Duodenal mucosa (tissue), 2 donors: ENCODE measurements around the gene FOXR1.
A peak's percentile ranks its signal among the peaks of the same experiment; 100 is the strongest.

Experiments
- H3K27ac ChIP-seq: one replicate; pipeline ENCODE4 v1.7.0; 2013; ENCODE audit warnings: low read depth, low read length
- H3K27me3 ChIP-seq, 2 donors: one replicate each; pipeline ENCODE4 v1.7.0; 2013; ENCODE audit warnings: low read length in 2 of 2, control low read depth in 1 of 2; ENCODE audit not compliant: insufficient read depth in 2 of 2, control insufficient read depth in 1 of 2
- H3K36me3 ChIP-seq, 2 donors: one replicate each; pipeline ENCODE4 v1.7.0; 2013; ENCODE audit warnings: low read length in 2 of 2, control low read depth in 1 of 2; ENCODE audit not compliant: insufficient read depth in 2 of 2, control insufficient read depth in 1 of 2
- H3K4me1 ChIP-seq, 2 donors: one replicate each; pipeline ENCODE4 v1.7.0; 2013; ENCODE audit warnings: low read length in 2 of 2, control low read depth in 1 of 2; ENCODE audit not compliant: insufficient read depth in 2 of 2, control insufficient read depth in 1 of 2
- H3K4me3 ChIP-seq, 2 donors: one replicate each; pipeline ENCODE4 v1.7.0; 2013; ENCODE audit warnings: low read length in 2 of 2, low read depth in 1 of 2
- H3K9ac ChIP-seq, 2 donors: one replicate each; pipeline ENCODE4 v1.7.0; 2013; ENCODE audit warnings: low read length in 2 of 2, low read depth in 1 of 2
- H3K9me3 ChIP-seq, 2 donors: one replicate each; pipeline ENCODE4 v1.7.0; 2013; ENCODE audit warnings: low read length in 2 of 2, control low read depth in 1 of 2; ENCODE audit not compliant: control insufficient read depth in 1 of 2

FOXR1 gene

DNA sequence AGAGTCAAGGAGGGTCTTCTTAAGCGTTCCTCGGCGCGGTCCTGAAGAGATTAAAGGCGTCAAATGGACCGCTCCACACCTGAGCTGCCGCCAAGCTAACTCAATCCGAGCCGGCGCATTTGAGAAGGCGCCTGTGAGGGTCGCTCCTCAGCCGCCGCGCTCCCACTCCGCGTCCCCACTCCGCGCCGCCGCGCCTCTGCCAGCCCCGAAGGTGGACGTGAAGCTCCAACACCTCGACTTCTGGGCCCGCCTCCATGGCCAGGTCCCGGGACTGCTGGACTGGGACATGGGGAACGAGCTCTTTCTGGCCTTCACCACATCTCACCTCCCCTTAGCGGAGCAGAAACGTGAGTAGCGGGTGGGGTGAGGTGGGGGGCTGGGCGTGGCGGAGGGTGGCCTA, at the start of gene FOXR1:
Gene FOXR1 (plus strand): TSS at position 116 of the 400 bp plus-strand sequence. CDS start 171 bp downstream, at position 287.
- Histone ChIP-seq H3K36me3 (no peaks in the 10 kb centered on the region), H3K9ac (no peak within 1 kb of the TSS), H3K9me3 (no peaks in the 10 kb centered on the region), H3K27me3 (peaks cover 0 to 3% of the 10 kb centered on the region in 2 donors), H3K4me3 (no peak within 1 kb of the TSS), H3K4me1 (no peaks in the 10 kb centered on the region), H3K27ac (no peak within 1 kb of the TSS)

DNA sequence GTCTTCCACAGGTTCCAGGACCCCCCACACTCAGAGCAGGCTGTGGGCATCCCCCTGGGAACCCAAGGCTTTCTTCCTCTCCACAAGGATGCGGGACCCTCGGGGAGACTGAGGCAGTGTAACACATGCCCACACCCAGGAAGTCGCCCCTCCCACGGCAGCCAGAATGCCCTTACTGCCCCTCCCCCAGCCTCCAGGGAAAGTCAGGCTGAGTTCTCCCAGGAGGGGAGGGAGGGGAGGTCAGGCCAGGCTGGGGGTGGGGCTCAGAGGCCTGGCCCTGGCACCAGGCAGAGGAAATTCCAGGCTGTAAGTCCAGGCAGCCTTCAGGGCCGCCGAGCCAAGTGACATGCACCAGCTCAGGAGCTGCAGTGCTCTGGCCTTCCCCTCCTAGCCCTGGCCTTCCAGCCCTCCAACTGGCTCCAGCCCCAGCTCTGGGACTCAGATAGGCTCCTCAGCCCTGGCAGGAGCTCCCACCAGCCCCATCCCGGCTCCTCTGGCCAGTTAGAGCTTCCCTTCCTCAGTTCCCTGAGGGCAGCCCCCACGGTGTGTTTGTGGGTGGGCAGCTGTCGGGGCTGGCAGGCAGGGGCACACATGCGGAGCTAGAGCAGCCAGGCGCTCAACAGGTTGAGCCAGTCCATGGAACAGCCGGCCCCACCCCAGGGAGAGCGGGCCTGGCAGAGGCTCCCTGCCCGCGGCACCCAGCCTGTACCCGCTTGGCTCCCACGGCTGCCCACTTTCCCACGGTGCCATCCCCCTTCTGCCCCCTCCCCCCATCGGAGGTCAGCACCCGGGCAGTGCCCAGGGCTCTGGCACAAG, 49.4 kb upstream of the FOXR1 start:
- H3K4me3 ChIP-seq, result peak overlapping the region; percentile 97 to 98
- H3K27ac ChIP-seq, result peak overlapping the region; percentile 87
- peaks cover 61 to 77% of the 10 kb centered on the region in 2 donors for H3K4me1 ChIP-seq
- H3K9me3 ChIP-seq, result no peaks in the 10 kb centered on the region
- peak overlapping the region; percentile 91 to 96 for H3K9ac ChIP-seq
- H3K36me3 ChIP-seq, result no peaks in the 10 kb centered on the region
- H3K27me3 ChIP-seq, result no peaks in the 10 kb centered on the region

GRCh38 chr11:118922745-118923627, 48.6 kb upstream of the FOXR1 start:
- H3K36me3 ChIP-seq, result no peaks in the 10 kb centered on the region
- H3K27ac ChIP-seq, result peak overlapping the region; percentile 87
- no peaks in the 10 kb centered on the region for H3K27me3 ChIP-seq
- H3K9ac ChIP-seq, result peak overlapping the region; percentile 91 to 96
- H3K4me1 ChIP-seq, result peaks cover 59 to 77% of the 10 kb centered on the region in 2 donors
- H3K9me3 ChIP-seq, result no peaks in the 10 kb centered on the region
- H3K4me3 ChIP-seq, result peak overlapping the region; percentile 97 to 98

DNA sequence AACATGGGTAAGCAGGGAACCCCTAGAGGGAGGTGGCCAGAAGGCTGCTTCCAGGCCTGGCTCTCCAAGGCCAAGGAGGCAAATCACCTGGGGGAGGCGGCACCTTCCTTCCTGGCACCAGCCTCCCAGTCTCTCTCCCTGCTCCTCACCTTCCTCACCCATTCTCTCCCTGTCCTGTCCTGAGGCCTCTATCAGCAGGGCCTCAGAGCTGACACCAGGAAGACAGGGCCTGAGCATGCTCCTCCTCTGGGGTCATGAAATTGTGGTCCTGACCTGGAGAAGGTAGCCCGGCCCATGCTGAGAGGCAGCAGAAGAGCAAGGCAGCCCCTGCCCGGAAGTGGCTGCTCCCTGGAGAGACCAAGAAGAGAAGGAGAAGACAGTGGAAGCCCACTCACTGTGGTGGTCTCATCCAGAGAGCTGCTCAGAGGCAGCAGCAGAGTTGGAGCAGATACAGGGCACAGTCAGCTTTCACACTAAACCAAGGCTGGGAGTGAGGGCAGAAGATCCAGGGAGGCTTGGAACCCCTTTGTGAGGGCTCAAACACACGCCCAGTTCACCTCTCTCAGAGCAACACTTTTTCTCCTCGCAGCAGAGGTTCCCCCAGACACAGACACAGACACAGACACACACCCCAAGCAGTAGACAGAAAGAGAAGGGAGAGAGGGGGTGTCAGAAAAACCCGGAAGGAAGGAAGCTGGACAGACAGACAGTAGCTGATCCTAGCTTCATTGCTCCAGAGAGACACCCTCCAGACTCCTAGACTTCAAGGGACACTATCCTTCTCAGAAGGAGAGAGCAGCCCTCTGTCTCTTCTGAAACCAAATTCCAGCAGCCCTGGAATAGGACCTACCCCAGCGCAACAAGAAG, 47.6 kb upstream of the FOXR1 start:
- H3K27ac ChIP-seq, result peak overlapping the region; percentile 71
- no peaks in the 10 kb centered on the region for H3K27me3 ChIP-seq
- no peaks in the 10 kb centered on the region for H3K36me3 ChIP-seq
- peak overlapping the region; percentile 97 to 98 for H3K4me3 ChIP-seq
- no peaks in the 10 kb centered on the region for H3K9me3 ChIP-seq
- peak overlapping the region; percentile 91 to 96 for H3K9ac ChIP-seq
- peaks cover 57 to 71% of the 10 kb centered on the region in 2 donors for H3K4me1 ChIP-seq

DNA sequence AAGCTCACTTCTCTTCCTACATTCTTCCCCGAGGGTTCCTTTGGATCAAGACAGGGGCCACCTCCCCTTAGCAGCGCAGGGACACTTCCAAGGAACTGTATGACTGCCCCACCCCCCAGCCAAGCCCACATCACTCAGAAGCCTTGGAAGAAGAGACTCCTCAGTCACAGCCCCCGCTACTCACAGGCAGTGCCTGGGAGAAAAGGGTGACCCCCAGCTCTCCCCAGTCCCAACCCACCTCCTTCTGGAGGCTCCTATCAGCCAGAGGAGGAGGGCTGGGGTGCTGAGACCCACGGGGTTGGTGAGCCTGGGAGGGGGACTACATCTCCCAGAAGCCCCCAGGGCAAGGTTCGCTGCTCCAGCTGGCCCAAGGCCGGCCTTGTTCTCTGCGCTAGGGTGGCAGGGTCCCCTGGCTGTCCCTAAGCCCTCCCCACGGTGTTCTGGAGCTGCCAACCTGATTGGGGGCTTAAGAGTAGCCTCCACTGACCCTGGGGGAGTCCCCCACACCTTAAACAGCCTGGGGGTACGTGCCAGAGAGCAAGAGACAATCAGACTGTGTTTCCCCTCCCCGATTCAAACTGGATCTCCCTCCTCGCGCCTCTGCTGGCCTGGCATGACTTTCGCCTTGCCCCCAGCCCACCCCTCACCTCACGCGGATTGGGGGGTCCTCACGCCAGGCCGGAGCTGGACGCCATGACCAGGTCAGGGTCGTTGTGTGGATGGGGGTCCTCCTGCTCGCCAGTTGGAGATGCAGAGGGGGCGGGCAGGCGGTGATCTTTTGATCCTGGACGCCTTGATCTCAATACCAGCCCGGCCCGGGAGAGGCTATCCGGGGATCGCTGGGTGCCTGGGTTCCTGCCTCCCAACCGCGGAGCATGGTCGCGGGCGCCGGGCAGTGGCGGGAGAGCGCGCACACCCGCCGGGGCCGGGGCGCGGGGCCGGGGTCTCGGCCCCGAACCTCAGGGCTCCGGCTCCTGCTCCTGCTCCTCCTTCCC, 46.7 kb upstream of the FOXR1 start:
- no peaks in the 10 kb centered on the region for H3K9me3 ChIP-seq
- no peaks in the 10 kb centered on the region for H3K27me3 ChIP-seq
- H3K36me3 ChIP-seq, result no peaks in the 10 kb centered on the region
- H3K27ac ChIP-seq, result peak overlapping the region; percentile 71
- peak overlapping the region; percentile 91 to 96 for H3K9ac ChIP-seq
- peak overlapping the region; percentile 97 to 98 for H3K4me3 ChIP-seq
- peaks cover 48 to 63% of the 10 kb centered on the region in 2 donors for H3K4me1 ChIP-seq

GRCh38 chr11:118927554-118928100, 43.9 kb upstream of the FOXR1 start:
- Histone ChIP-seq H3K4me1 (peaks cover 27 to 45% of the 10 kb centered on the region in 2 donors), H3K4me3 (peak overlapping the region; percentile 89 to 92), H3K9me3 (no peaks in the 10 kb centered on the region), H3K36me3 (no peaks in the 10 kb centered on the region), H3K27me3 (no peaks in the 10 kb centered on the region), H3K27ac (peak overlapping the region; percentile 67), H3K9ac (peak overlapping the region; percentile 90 to 94)

DNA sequence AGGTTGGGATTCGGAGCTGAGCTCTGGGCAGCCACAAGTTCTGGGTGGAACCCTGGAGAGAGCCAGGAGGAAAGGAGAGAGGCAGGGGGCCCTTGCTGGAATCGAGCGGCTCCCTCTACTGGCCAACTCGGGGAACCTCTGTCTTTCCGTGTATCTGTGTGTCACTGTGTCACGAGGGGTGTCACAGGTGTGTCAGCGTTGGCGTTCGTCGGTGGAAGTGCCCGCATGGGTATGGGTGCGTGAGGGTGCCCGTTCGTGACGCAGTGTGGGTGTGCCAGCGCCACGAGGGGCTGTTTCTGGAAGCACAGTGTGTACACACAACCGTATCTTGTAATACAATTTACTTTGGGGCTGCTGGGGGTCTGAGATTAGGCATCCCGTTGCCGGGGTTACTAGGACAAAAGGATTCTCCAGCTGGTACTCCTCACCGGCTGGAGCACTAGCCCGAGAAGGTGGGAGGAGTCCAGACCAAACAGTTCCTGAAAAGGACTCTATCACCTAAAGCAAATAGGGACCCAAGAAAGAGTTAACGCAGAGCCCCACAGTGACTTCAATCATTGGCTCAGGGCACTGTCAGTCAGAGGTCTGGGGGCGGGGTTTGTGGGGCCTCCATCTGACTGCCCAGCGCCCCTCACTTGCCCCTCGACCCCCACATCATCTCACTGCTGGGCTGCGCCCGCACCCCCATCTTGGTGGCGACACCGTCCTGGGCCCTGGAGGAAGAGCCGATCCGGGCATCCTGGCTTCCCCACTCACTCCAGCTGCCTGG, 43.3 kb upstream of the FOXR1 start:
- H3K27ac ChIP-seq, result peak overlapping the region; percentile 93
- H3K27me3 ChIP-seq, result no peaks in the 10 kb centered on the region
- peak overlapping the region; percentile 90 to 94 for H3K9ac ChIP-seq
- H3K4me3 ChIP-seq, result peak overlapping the region; percentile 89 to 92
- no peaks in the 10 kb centered on the region for H3K36me3 ChIP-seq
- peaks cover 26 to 39% of the 10 kb centered on the region in 2 donors for H3K4me1 ChIP-seq
- no peaks in the 10 kb centered on the region for H3K9me3 ChIP-seq

- H3K9me3 ChIP-seq, result no peaks in the 10 kb centered on the region
- peaks cover 22 to 32% of the 10 kb centered on the region in 2 donors for H3K4me1 ChIP-seq
- peak overlapping the region; percentile 90 to 94 for H3K9ac ChIP-seq
- no peaks in the 10 kb centered on the region for H3K27me3 ChIP-seq
- peak overlapping the region; percentile 89 to 92 for H3K4me3 ChIP-seq
- no peaks in the 10 kb centered on the region for H3K36me3 ChIP-seq
- peak overlapping the region; percentile 93 for H3K27ac ChIP-seq
These were observed 42.6 kb upstream of the FOXR1 start for GRCh38 chr11:118928870-118929500.
